ENCODE data around the gene RAE1. TPM values are rescaled to one million over a fixed set of nuclear protein-coding genes. Genes with fewer than 3 reads are reported as not detected.
A peak's percentile ranks its signal among the peaks of the same experiment; 100 is the strongest.

Gene RAE1
- total and polyA plus RNA-seq, 8 donors = 16.4 to 55.5 (median 49.5) TPM

DNA sequence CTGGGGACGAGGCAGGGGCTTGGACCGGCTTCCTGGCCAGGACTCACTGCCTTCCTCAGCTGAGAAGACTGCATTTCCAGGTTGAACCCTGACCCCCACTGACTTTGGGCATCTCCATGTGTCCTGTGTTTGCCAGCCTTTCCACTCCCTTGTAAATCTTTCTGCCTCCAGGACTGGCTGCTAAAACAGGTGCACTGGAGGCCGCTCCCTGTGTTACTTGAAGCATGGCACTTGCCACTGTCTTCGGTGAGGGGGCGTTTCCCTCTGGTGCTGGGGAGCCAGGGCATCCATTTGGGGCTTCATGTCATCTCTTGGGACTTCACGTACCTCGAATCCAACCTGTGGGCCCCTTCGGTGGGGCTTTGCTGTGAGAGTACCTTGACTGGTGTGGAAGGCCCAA, 33.4 kb downstream of the RAE1 start:
- Histone ChIP-seq H3K36me3 (peaks cover 0 to 9% of the 10 kb centered on the region in 2 donors), H3K4me3 (no peak overlapping the region), H3K27ac (peak overlapping the region in 1 of 2 donors; percentile 41), H3K4me1 (peaks cover 0 to 22% of the 10 kb centered on the region in 2 donors), H3K9me3 (no peaks in the 10 kb centered on the region), H3K27me3 (no peaks in the 10 kb centered on the region)
- TF ChIP-seq, protein P1, sequence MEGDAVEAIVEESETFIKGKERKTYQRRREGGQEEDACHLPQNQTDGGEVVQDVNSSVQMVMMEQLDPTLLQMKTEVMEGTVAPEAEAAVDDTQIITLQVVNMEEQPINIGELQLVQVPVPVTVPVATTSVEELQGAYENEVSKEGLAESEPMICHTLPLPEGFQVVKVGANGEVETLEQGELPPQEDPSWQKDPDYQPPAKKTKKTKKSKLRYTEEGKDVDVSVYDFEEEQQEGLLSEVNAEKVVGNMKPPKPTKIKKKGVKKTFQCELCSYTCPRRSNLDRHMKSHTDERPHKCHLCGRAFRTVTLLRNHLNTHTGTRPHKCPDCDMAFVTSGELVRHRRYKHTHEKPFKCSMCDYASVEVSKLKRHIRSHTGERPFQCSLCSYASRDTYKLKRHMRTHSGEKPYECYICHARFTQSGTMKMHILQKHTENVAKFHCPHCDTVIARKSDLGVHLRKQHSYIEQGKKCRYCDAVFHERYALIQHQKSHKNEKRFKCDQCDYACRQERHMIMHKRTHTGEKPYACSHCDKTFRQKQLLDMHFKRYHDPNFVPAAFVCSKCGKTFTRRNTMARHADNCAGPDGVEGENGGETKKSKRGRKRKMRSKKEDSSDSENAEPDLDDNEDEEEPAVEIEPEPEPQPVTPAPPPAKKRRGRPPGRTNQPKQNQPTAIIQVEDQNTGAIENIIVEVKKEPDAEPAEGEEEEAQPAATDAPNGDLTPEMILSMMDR (IDR thresholded peaks at IDR 0.05) = no peak
- DNase-seq = peak in 1 of 4 donors; percentile 35
- no peak for ATAC-seq
- intact Hi-C loops (cut with DNase I) = loop anchor here (5.0 to 10.0 kb wide), 3 partner anchors 108 to 200 kb away; no protein-coding TSS in a partner anchor

DNA sequence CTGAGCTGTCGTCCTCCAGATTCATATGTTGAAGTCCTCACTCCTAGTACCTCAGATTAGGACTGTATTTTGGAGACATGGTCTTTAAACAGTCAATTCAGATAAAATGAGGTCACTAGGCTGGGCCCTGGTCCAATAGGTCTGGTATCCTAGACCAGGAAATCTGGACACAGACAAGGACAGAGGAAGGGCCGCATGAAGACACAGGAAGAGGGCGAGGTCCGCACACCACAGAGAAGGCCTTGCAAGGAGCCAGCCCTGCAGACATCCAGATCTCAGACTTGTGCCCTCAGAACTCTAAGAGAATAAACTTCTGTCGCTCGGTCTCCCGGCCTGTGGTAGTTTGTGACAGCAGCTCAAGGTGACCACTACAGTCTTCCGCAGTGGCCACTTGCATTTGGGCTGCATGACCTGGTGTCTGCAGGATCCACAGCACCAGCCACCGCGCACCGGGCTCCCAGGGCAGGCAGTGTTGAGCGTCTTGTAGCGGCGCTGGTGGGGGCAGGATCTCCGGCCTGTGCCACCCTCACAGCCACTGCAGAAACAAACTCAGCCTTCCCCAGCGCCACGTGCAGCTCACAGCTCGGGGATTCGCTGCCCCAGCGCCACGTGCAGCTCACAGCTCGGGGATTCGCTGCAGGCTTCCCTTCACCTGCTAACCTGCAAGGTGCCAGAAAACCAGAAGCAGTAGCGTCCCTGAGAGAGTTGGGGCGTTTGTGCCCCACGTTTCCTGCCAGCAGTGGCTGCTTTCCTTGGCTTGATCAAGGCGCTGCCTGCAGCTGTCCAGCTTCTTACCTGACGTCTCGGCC, 34.1 kb downstream of the RAE1 start:
- no peak for ATAC-seq

DNA sequence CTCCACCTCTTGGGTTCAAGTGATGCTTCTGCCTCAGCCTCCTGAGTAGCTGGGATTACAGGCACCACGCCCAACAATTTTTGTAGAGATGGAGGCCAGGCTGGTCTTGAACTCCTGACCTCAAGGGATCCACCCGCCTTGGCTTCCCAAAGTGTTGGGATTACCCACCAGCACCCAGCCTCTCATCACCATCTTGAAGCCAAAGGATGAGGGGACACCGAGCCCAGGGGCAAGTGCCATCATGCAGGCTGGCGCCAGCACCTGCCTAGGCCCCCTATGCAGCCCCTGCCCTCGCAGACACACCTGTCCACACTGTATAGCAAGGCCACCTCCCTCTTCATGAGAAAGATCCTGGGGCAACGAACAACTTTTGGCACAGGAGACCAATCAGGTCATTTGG, 34.9 kb downstream of the RAE1 start:
- TF ChIP-seq, protein P1 (IDR thresholded peaks at IDR 0.05) = no peak

More for the DNA sequence above, 34.1 kb downstream of the RAE1 start:
- H3K36me3 ChIP-seq = peaks cover 0 to 7% of the 10 kb centered on the region in 2 donors
- TF ChIP-seq, protein P1 (IDR thresholded peaks at IDR 0.05) = no peak
- no peaks in the 10 kb centered on the region for H3K9me3 ChIP-seq
- no peak overlapping the region for H3K4me3 ChIP-seq
- peak overlapping the region in 1 of 2 donors; percentile 57 for H3K27ac ChIP-seq
- intact Hi-C loops (cut with DNase I) = loop anchor here (5.0 to 10.0 kb wide), 3 partner anchors 107 to 200 kb away; no protein-coding TSS in a partner anchor
- peak in 2 of 4 donors; percentile 31 to 68 for DNase-seq
- H3K4me1 ChIP-seq = peaks cover 0 to 29% of the 10 kb centered on the region in 2 donors
- H3K27me3 ChIP-seq = no peaks in the 10 kb centered on the region

DNA sequence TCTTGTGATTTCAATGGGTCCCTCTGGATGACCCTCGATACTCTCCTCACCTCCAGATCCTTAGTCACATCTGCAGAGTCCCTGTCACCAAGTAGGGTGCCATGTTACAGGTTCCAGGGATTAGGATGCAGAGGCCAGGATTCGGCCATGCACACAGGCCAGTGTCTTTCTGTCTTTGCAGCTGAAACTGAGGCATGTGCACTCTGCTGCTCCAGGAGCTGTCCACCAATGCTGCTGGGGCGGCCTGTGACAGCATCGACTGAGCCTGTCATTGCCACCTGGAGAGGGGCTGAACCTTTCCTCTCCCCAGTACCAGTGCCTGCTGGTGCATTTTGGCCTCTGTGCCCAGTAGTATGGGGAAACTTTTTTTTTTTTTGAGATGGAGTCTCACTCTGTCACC, 35.7 kb downstream of the RAE1 start:
- Histone ChIP-seq H3K27me3 (no peaks in the 10 kb centered on the region), H3K9me3 (no peaks in the 10 kb centered on the region), H3K36me3 (no peaks in the 10 kb centered on the region), H3K4me1 (peaks cover 0 to 37% of the 10 kb centered on the region in 2 donors), H3K27ac (no peak overlapping the region), H3K4me3 (no peak overlapping the region)
- ATAC-seq (no peak), DNase-seq (peak in 1 of 4 donors; percentile 28)
- TF ChIP-seq, protein P1 (IDR thresholded peaks at IDR 0.05) = no peak
- intact Hi-C loops (cut with DNase I) = loop anchor here in 1 of 2 donors (10.0 kb wide), 1 partner anchor 198 kb away; no protein-coding TSS in a partner anchor

More for the DNA sequence above, 34.9 kb downstream of the RAE1 start:
- Histone ChIP-seq H3K9me3 (no peaks in the 10 kb centered on the region), H3K27me3 (no peaks in the 10 kb centered on the region), H3K4me3 (no peak overlapping the region), H3K4me1 (peaks cover 0 to 36% of the 10 kb centered on the region in 2 donors), H3K36me3 (no peaks in the 10 kb centered on the region), H3K27ac (peak overlapping the region in 1 of 2 donors; percentile 57)
- DNase-seq (peak in 1 of 4 donors; percentile 60), ATAC-seq (no peak)
- intact Hi-C loops (cut with DNase I) = loop anchor here in 1 of 2 donors (10.0 kb wide), 1 partner anchor 199 kb away; no protein-coding TSS in a partner anchor

DNA sequence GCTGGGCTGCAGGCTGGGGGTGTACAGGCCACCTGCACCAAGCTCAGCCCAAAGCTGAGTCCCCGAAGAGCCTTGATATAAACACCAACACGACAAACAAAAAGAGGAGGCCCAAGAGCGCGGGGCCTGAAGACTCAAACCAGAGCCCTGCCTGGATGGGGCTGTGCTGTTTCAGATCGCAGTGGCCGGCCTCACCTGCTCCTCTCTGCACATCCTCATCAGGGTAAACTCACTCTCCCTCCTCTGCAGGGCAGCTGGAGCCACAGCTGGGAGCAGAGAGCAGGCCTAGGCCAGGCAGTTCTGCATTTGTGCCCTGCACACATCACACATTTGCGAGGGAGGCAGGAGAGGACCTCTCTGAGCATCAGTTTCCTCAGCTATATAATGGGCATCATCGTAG, 36.4 kb downstream of the RAE1 start:
- H3K4me1 ChIP-seq = peaks cover 0 to 39% of the 10 kb centered on the region in 2 donors
- no peak for ATAC-seq
- intact Hi-C loops (cut with DNase I) = loop anchor here in 1 of 2 donors (10.0 kb wide), 1 partner anchor 197 kb away; no protein-coding TSS in a partner anchor
- no peaks in the 10 kb centered on the region for H3K9me3 ChIP-seq
- H3K4me3 ChIP-seq = no peak overlapping the region
- H3K27ac ChIP-seq = no peak overlapping the region
- TF ChIP-seq, protein P1 (IDR thresholded peaks at IDR 0.05) = no peak
- H3K27me3 ChIP-seq = no peaks in the 10 kb centered on the region
- H3K36me3 ChIP-seq = no peaks in the 10 kb centered on the region
- peak in 2 of 4 donors; percentile 24 to 54 for DNase-seq

All from left lung (tissue), 10 donors.